ENCODE results near the gene SEMA3A. TPM values are rescaled to one million over a fixed set of nuclear protein-coding genes. Genes with fewer than 3 reads are reported as not detected.

The SEMA3A gene
- total and polyA plus RNA-seq, 2 experiments from 2014 or later: 19.8 to 46.4 TPM

DNA sequence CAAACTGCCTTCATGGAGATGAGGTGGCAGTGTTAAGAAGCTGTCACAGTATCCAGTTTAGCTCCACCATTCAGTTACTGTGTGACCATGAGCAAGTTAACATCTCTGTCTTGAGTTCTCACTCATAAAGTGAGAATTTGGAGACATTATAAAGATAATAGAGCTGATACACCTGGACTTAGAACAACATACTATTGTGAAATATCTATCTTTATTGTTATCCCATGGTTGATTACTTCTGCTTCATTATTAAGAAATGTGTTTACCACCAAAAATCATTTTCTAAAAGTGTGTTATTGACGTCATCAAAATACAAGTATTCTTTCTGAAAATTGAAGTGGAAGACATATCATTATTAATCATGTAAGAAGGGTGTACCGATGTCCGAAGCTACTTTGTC, 166.9 kb downstream of the SEMA3A start:
- Histone ChIP-seq H3K4me1 (ENCODE audit: insufficient read depth) (peaks cover 3% of the 10 kb centered on the region; the same call in 1 of the 2 replicates), H4K20me1 (replicated peaks; ENCODE audit: insufficient read depth) (no peaks in the 10 kb centered on the region), H3K79me2 (replicated peaks; ENCODE audit: insufficient read depth) (no peaks in the 10 kb centered on the region), H3K27ac (ENCODE audit: low read depth) (no peak overlapping the region), H3K36me3 (ENCODE audit: insufficient read depth) (no peaks in the 10 kb centered on the region), H3F3A (replicated peaks; ENCODE audit: low read depth) (no peaks in the 10 kb centered on the region), H3K9me2 (ENCODE audit: insufficient read depth) (no peaks in the 10 kb centered on the region), H3K27me3 (ENCODE audit: insufficient read depth) (no peaks in the 10 kb centered on the region), H2AFZ (no peak overlapping the region), H3K4me2 (no peak overlapping the region), H3K4me3 (no peak overlapping the region)
- no peak for TF ChIP-seq EZH2 (IDR thresholded peaks at IDR 0.05; ENCODE audit: low read depth, unreplicated experiment)
- TF ChIP-seq ZNF462 (CRISPR knock-in tag; IDR thresholded peaks at IDR 0.05): no peak
- TF ChIP-seq POLR2AphosphoS5 (IDR thresholded peaks at IDR 0.05; ENCODE audit: low read depth): no peak
- TF ChIP-seq REST (IDR thresholded peaks at IDR 0.05; ENCODE audit: unreplicated experiment): no peak
- no peak for TF ChIP-seq ZNF114 (CRISPR knock-in tag; IDR thresholded peaks at IDR 0.05)
- no peak for TF ChIP-seq ZNF331 (CRISPR knock-in tag; IDR thresholded peaks at IDR 0.05; ENCODE audit: low read depth)
- TF ChIP-seq JUNB (IDR thresholded peaks at IDR 0.05; ENCODE audit: unreplicated experiment): no peak
- no peak for TF ChIP-seq EZH2phosphoT487 (IDR thresholded peaks at IDR 0.05; ENCODE audit: unreplicated experiment)
- no peak for TF ChIP-seq CREB1 (CRISPR knock-in tag; IDR thresholded peaks at IDR 0.05; ENCODE audit: low read depth)
- TF ChIP-seq, protein P1, sequence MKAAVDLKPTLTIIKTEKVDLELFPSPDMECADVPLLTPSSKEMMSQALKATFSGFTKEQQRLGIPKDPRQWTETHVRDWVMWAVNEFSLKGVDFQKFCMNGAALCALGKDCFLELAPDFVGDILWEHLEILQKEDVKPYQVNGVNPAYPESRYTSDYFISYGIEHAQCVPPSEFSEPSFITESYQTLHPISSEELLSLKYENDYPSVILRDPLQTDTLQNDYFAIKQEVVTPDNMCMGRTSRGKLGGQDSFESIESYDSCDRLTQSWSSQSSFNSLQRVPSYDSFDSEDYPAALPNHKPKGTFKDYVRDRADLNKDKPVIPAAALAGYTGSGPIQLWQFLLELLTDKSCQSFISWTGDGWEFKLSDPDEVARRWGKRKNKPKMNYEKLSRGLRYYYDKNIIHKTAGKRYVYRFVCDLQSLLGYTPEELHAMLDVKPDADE (IDR thresholded peaks at IDR 0.05): no peak
- no peak for TF ChIP-seq STAT1 (IDR thresholded peaks at IDR 0.05; ENCODE audit: unreplicated experiment)
- no peak for TF ChIP-seq NANOG (IDR thresholded peaks at IDR 0.05; ENCODE audit: borderline replicate concordance)
- TF ChIP-seq, protein P2, sequence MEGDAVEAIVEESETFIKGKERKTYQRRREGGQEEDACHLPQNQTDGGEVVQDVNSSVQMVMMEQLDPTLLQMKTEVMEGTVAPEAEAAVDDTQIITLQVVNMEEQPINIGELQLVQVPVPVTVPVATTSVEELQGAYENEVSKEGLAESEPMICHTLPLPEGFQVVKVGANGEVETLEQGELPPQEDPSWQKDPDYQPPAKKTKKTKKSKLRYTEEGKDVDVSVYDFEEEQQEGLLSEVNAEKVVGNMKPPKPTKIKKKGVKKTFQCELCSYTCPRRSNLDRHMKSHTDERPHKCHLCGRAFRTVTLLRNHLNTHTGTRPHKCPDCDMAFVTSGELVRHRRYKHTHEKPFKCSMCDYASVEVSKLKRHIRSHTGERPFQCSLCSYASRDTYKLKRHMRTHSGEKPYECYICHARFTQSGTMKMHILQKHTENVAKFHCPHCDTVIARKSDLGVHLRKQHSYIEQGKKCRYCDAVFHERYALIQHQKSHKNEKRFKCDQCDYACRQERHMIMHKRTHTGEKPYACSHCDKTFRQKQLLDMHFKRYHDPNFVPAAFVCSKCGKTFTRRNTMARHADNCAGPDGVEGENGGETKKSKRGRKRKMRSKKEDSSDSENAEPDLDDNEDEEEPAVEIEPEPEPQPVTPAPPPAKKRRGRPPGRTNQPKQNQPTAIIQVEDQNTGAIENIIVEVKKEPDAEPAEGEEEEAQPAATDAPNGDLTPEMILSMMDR (conservative IDR thresholded peaks at IDR 0.05; ENCODE audit: low read depth in 2 of 2): no peak
- peaks cover 8% of the 10 kb centered on the region; the same call in 2 of the 3 replicates for H3K4me1 Mint-ChIP-seq
- ATAC-seq: no peak
- no peak for DNase-seq (ENCODE audit: low spot score)
- no peak overlapping the region for H3K4me3 Mint-ChIP-seq
- no peak overlapping the region for H3K27ac Mint-ChIP-seq
- H3K9me3 Mint-ChIP-seq: no peaks in the 10 kb centered on the region
- peaks cover 14% of the 10 kb centered on the region; the same call in 2 of the 3 replicates for H3K36me3 Mint-ChIP-seq (ENCODE audit: low read depth)
- peaks cover 2% of the 10 kb centered on the region for H3K27me3 Mint-ChIP-seq (ENCODE audit: insufficient read depth, low read depth, poor library complexity)
